T47D (cell line): ENCODE data around the gene MZT2B.
"Not testable (repeated sequence)": the region's sequence is repeated elsewhere in the genome, so short reads cannot be mapped to it uniquely, and the experiment has no call there.

Source experiments
- DNase-seq, 2 experiments: peaks; one replicate each; pipeline versions ENCODE4 v3.0.0 to v3.0.0-alpha.2; 2011 to 2012; ENCODE audit warnings: low read depth in 1 of 2, low spot score in 1 of 2
- JUND ChIP-seq: IDR thresholded peaks from 2 replicates; pipeline ENCODE4 v1.6.1; 2012; ENCODE audit warnings: low read depth
- in situ Hi-C: cut with HindIII; loops from 2 replicates; pipeline ENCODE4 v1.10.0; 2016; ENCODE audit warnings: low sequenced_read_pairs, low pct_unique_long_range_greater_than_20kb

Gene MZT2B

GRCh38 chr2:130181880-130182682 lies at the start of gene MZT2B:
Gene MZT2B (plus strand): TSS chr2:130182262. CDS start chr2:130182283, 21 bp downstream.
- in situ Hi-C loops: not testable (repeated sequence)
- DNase-seq: peak; percentile 75 to 90

- TF ChIP-seq JUND: no peak
- in situ Hi-C loops: no loop called here
- DNase-seq: no peak
These were observed 46.1 kb upstream of the MZT2B start for GRCh38 chr2:130135692-130136541.

- DNase-seq, in situ Hi-C loops: not testable (repeated sequence)
These were observed 45.5 kb upstream of the MZT2B start for GRCh38 chr2:130136546-130136945.

GRCh38 chr2:130137118-130137517 lies 44.9 kb upstream of the MZT2B start:
- in situ Hi-C loops, DNase-seq: not testable (repeated sequence)

- in situ Hi-C loops, DNase-seq: not testable (repeated sequence)
These were observed 43.7 kb upstream of the MZT2B start for GRCh38 chr2:130138326-130138725.

GRCh38 chr2:130138841-130139251 lies 43.2 kb upstream of the MZT2B start:
- in situ Hi-C loops, DNase-seq: not testable (repeated sequence)

GRCh38 chr2:130139331-130140280 lies 42.5 kb upstream of the MZT2B start:
- in situ Hi-C loops: not testable (repeated sequence)

GRCh38 chr2:130140516-130140915 lies 41.5 kb upstream of the MZT2B start:
- in situ Hi-C loops, DNase-seq: not testable (repeated sequence)

More at GRCh38 chr2:130139331-130140280, 42.5 kb upstream of the MZT2B start:
- not testable (repeated sequence) for DNase-seq

GRCh38 chr2:130141002-130141401 lies 41.1 kb upstream of the MZT2B start:
- DNase-seq, in situ Hi-C loops: not testable (repeated sequence)

- DNase-seq: not testable (repeated sequence)
These were observed 40.3 kb upstream of the MZT2B start for GRCh38 chr2:130141645-130142370.

GRCh38 chr2:130142396-130143265 lies 39.4 kb upstream of the MZT2B start:
- in situ Hi-C loops, DNase-seq: not testable (repeated sequence)

More at GRCh38 chr2:130141645-130142370, 40.3 kb upstream of the MZT2B start:
- in situ Hi-C loops: not testable (repeated sequence)

GRCh38 chr2:130143266-130144039 lies 38.6 kb upstream of the MZT2B start:
- in situ Hi-C loops, DNase-seq: not testable (repeated sequence)

- DNase-seq: peak in 1 of 2 experiments; percentile 42
- in situ Hi-C loops: not testable (repeated sequence)
These were observed 37.1 kb upstream of the MZT2B start, which contains the start of gene CCDC74B for GRCh38 chr2:130145006-130145414. Gene CCDC74B (minus strand): TSS chr2:130145112. CDS start chr2:130144996, 116 bp downstream.

GRCh38 chr2:130148515-130148914 lies 33.5 kb upstream of the MZT2B start:
- DNase-seq, in situ Hi-C loops: not testable (repeated sequence)
